HepG2 (cell line): ENCODE data around the gene LSM14B. TPM values are rescaled to one million over a fixed set of nuclear protein-coding genes. Genes with fewer than 3 reads are reported as not detected.
A peak's percentile ranks its signal among the peaks of the same experiment; 100 is the strongest.

Source experiments
- EHMT2 ChIP-seq: fragments of 200-600 bp; sonication (generic); IDR thresholded peaks from 2 replicates; pipeline ENCODE4 v1.7.0; 2017; ENCODE audit warnings: antibody characterized with exemption, low read depth, low read length, borderline replicate concordance
- HOXA5 ChIP-seq: sonication (generic); formaldehyde crosslinking; IDR thresholded peaks from 2 replicates; pipeline ENCODE4 v1.4.0; 2020; ENCODE audit warnings: missing genetic modification reagents
- PLSCR1 ChIP-seq: sonication (generic); formaldehyde crosslinking; IDR thresholded peaks from 2 replicates; pipeline ENCODE4 v1.5.0; 2020; ENCODE audit warnings: missing genetic modification reagents, mild to moderate bottlenecking, borderline replicate concordance
- RBM39 ChIP-seq: fragments of 200-400 bp; formaldehyde crosslinking; IDR thresholded peaks from one replicate; pipeline ENCODE4 v1.6.1; 2018; ENCODE audit warnings: antibody characterized with exemption, mild to moderate bottlenecking, low read depth, low read length; ENCODE audit not compliant: poor library complexity, severe bottlenecking
- ZNF234 ChIP-seq: sonication (generic); formaldehyde crosslinking; conservative IDR thresholded peaks from 2 replicates; pipeline ENCODE4 v1.5.1; 2020; ENCODE audit warnings: mild to moderate bottlenecking, missing genetic modification reagents
- ZNF883 ChIP-seq: sonication (generic); formaldehyde crosslinking; IDR thresholded peaks from 2 replicates; pipeline ENCODE4 v1.5.1; 2020; ENCODE audit warnings: mild to moderate bottlenecking, missing genetic modification reagents; ENCODE audit errors: not compliant biosample characterization
- polyA plus RNA-seq, 8 experiments: library from polyadenylated mRNA; depleted of rRNA in 3 of 8; stranded (reverse) in 7 of 8; unstranded in 1 of 8; fragments of >200 nt; fragmentation: Illumina TruSeq in 4 of 8; extraction: Trizol in 4 of 8; gene quantifications; 2 replicates each; pipeline versions ENCODE4 v1.2.1 to v1.2.3, GENCODE V29; 2011 to 2016; ENCODE audit warnings: low read depth in 4 of 8, missing spikeins in 1 of 8, mixed read lengths in 1 of 8; ENCODE audit not compliant: insufficient read depth in 1 of 8
- total RNA-seq, 5 experiments: library from RNA; depleted of rRNA; stranded (reverse); fragments of >200 nt; fragmentation: Illumina TruSeq; extraction: Trizol; gene quantifications; 2 replicates each; pipeline ENCODE4 v1.2.3, GENCODE V29; 2016; ENCODE audit warnings: low read depth in 1 of 5
- TF ChIP-seq, protein P1 (sequence below): sonication (generic); formaldehyde crosslinking; IDR thresholded peaks from 2 replicates; pipeline ENCODE4 v1.5.0; 2020; ENCODE audit warnings: mild to moderate bottlenecking, missing genetic modification reagents
- TF ChIP-seq, protein P2 (sequence below): sonication (generic); formaldehyde crosslinking; IDR thresholded peaks from 2 replicates; pipeline ENCODE4 v1.9.0; 2021; ENCODE audit warnings: mild to moderate bottlenecking, missing genetic modification reagents
- TF ChIP-seq, protein P3 (sequence below): sonication (generic); formaldehyde crosslinking; IDR thresholded peaks from 2 replicates; pipeline ENCODE4 v1.4.0; 2020; ENCODE audit warnings: missing genetic modification reagents, borderline replicate concordance
- TF ChIP-seq, protein P4 (sequence below): sonication (generic); formaldehyde crosslinking; IDR thresholded peaks from 2 replicates; pipeline ENCODE4 v1.4.0; 2020; ENCODE audit warnings: missing genetic modification reagents, borderline replicate concordance

LSM14B gene
- total and polyA plus RNA-seq, 2 of the 13 experiments (the other 11 are each of a cell fraction or from before 2014, with no cell fraction given), result 43.3 to 79.2 TPM

DNA sequence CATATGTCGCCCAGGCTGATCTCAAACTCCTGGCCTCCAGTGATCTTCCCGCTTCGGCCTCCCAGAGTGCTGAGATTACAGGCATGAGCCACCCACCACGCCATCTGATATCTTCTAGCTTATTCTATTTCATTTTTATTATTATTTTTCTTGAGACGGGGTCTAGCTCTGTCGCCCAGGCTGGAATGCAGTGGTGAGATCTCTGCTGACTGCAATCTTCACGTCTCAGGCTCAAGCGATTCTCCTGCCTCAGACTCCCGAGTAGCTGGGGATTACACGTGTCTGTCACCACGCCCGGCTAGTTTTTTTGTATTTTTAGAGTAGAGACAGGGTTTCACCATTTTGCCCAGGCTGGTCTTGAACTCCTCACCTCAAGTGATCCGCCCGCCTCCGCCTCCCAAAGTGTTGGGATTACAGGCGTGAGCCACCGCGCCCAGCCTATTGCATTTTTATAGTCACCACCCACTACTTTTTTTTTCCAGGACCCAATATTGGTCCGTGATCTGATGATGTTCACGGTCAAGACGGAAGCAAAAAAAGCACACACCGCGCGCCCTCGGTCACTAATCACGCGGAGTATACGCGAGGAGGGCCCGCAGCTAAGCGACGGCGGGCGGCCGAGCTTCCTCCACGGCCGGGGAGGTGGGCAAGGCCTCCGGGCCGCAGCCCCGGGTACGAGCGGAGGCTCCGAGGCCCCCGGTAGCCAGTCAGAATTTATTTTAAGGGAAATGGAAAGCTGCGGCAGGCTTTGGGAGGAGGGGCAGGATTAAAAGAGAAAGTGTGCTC lies 1.1 kb upstream of the LSM14B start (continued):
- TF ChIP-seq, protein P1, sequence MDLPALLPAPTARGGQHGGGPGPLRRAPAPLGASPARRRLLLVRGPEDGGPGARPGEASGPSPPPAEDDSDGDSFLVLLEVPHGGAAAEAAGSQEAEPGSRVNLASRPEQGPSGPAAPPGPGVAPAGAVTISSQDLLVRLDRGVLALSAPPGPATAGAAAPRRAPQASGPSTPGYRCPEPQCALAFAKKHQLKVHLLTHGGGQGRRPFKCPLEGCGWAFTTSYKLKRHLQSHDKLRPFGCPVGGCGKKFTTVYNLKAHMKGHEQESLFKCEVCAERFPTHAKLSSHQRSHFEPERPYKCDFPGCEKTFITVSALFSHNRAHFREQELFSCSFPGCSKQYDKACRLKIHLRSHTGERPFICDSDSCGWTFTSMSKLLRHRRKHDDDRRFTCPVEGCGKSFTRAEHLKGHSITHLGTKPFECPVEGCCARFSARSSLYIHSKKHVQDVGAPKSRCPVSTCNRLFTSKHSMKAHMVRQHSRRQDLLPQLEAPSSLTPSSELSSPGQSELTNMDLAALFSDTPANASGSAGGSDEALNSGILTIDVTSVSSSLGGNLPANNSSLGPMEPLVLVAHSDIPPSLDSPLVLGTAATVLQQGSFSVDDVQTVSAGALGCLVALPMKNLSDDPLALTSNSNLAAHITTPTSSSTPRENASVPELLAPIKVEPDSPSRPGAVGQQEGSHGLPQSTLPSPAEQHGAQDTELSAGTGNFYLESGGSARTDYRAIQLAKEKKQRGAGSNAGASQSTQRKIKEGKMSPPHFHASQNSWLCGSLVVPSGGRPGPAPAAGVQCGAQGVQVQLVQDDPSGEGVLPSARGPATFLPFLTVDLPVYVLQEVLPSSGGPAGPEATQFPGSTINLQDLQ, result no peak
- TF ChIP-seq ZNF883 (CRISPR knock-in tag), result peak; percentile 69
- peak; percentile 93 for TF ChIP-seq RBM39
- TF ChIP-seq, protein P2, sequence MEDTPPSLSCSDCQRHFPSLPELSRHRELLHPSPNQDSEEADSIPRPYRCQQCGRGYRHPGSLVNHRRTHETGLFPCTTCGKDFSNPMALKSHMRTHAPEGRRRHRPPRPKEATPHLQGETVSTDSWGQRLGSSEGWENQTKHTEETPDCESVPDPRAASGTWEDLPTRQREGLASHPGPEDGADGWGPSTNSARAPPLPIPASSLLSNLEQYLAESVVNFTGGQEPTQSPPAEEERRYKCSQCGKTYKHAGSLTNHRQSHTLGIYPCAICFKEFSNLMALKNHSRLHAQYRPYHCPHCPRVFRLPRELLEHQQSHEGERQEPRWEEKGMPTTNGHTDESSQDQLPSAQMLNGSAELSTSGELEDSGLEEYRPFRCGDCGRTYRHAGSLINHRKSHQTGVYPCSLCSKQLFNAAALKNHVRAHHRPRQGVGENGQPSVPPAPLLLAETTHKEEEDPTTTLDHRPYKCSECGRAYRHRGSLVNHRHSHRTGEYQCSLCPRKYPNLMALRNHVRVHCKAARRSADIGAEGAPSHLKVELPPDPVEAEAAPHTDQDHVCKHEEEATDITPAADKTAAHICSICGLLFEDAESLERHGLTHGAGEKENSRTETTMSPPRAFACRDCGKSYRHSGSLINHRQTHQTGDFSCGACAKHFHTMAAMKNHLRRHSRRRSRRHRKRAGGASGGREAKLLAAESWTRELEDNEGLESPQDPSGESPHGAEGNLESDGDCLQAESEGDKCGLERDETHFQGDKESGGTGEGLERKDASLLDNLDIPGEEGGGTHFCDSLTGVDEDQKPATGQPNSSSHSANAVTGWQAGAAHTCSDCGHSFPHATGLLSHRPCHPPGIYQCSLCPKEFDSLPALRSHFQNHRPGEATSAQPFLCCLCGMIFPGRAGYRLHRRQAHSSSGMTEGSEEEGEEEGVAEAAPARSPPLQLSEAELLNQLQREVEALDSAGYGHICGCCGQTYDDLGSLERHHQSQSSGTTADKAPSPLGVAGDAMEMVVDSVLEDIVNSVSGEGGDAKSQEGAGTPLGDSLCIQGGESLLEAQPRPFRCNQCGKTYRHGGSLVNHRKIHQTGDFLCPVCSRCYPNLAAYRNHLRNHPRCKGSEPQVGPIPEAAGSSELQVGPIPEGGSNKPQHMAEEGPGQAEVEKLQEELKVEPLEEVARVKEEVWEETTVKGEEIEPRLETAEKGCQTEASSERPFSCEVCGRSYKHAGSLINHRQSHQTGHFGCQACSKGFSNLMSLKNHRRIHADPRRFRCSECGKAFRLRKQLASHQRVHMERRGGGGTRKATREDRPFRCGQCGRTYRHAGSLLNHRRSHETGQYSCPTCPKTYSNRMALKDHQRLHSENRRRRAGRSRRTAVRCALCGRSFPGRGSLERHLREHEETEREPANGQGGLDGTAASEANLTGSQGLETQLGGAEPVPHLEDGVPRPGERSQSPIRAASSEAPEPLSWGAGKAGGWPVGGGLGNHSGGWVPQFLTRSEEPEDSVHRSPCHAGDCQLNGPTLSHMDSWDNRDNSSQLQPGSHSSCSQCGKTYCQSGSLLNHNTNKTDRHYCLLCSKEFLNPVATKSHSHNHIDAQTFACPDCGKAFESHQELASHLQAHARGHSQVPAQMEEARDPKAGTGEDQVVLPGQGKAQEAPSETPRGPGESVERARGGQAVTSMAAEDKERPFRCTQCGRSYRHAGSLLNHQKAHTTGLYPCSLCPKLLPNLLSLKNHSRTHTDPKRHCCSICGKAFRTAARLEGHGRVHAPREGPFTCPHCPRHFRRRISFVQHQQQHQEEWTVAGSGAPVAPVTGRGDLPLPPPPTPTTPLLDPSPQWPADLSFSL (CRISPR knock-in tag), result peak; percentile 52; the same call in 1 of the 2 replicates
- TF ChIP-seq, protein P3, sequence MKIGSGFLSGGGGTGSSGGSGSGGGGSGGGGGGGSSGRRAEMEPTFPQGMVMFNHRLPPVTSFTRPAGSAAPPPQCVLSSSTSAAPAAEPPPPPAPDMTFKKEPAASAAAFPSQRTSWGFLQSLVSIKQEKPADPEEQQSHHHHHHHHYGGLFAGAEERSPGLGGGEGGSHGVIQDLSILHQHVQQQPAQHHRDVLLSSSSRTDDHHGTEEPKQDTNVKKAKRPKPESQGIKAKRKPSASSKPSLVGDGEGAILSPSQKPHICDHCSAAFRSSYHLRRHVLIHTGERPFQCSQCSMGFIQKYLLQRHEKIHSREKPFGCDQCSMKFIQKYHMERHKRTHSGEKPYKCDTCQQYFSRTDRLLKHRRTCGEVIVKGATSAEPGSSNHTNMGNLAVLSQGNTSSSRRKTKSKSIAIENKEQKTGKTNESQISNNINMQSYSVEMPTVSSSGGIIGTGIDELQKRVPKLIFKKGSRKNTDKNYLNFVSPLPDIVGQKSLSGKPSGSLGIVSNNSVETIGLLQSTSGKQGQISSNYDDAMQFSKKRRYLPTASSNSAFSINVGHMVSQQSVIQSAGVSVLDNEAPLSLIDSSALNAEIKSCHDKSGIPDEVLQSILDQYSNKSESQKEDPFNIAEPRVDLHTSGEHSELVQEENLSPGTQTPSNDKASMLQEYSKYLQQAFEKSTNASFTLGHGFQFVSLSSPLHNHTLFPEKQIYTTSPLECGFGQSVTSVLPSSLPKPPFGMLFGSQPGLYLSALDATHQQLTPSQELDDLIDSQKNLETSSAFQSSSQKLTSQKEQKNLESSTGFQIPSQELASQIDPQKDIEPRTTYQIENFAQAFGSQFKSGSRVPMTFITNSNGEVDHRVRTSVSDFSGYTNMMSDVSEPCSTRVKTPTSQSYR, result peak; percentile 26; the same call in 1 of the 2 replicates
- TF ChIP-seq, protein P4, sequence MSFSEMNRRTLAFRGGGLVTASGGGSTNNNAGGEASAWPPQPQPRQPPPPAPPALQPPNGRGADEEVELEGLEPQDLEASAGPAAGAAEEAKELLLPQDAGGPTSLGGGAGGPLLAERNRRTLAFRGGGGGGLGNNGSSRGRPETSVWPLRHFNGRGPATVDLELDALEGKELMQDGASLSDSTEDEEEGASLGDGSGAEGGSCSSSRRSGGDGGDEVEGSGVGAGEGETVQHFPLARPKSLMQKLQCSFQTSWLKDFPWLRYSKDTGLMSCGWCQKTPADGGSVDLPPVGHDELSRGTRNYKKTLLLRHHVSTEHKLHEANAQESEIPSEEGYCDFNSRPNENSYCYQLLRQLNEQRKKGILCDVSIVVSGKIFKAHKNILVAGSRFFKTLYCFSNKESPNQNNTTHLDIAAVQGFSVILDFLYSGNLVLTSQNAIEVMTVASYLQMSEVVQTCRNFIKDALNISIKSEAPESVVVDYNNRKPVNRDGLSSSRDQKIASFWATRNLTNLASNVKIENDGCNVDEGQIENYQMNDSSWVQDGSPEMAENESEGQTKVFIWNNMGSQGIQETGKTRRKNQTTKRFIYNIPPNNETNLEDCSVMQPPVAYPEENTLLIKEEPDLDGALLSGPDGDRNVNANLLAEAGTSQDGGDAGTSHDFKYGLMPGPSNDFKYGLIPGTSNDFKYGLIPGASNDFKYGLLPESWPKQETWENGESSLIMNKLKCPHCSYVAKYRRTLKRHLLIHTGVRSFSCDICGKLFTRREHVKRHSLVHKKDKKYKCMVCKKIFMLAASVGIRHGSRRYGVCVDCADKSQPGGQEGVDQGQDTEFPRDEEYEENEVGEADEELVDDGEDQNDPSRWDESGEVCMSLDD (CRISPR knock-in tag), result 0 out of 2 replicates have a peak, but pooled peaks have one; percentile 17
- 0 out of 2 replicates have a peak, but pooled peaks have one; percentile 20 for TF ChIP-seq HOXA5 (CRISPR knock-in tag)
- TF ChIP-seq ZNF234 (CRISPR knock-in tag), result no peak
- TF ChIP-seq EHMT2, result no peak
- TF ChIP-seq PLSCR1 (CRISPR knock-in tag), result 0 out of 2 replicates have a peak, but pooled peaks have one; percentile 52
